HepG2 (cell line): ENCODE measurements around the gene TTLL8. TPM values are rescaled to one million over a fixed set of nuclear protein-coding genes. Genes with fewer than 3 reads are reported as not detected.

Source experiments
- BRD4 ChIP-seq: sonication (generic); formaldehyde crosslinking; IDR thresholded peaks from 2 replicates; pipeline ENCODE4 v1.4.0; 2020; ENCODE audit warnings: missing genetic modification reagents
- HNRNPUL1 ChIP-seq: fragments of 200-400 bp; formaldehyde crosslinking; IDR thresholded peaks from 2 replicates; pipeline ENCODE4 v1.6.1; 2017; ENCODE audit warnings: low read depth, mild to moderate bottlenecking, low read length, moderate library complexity
- HOXA9 ChIP-seq: sonication (generic); formaldehyde crosslinking; IDR thresholded peaks from 2 replicates; pipeline ENCODE4 v1.8.1; 2022; ENCODE audit warnings: missing genetic modification reagents, mild to moderate bottlenecking, moderate library complexity, borderline replicate concordance
- KAT2B ChIP-seq: fragments of 150-350 bp; IDR thresholded peaks from 2 replicates; pipeline ENCODE4 v1.6.1; 2014; ENCODE audit warnings: low read depth, low read length, borderline replicate concordance
- MLLT10 ChIP-seq: sonication (generic); formaldehyde crosslinking; IDR thresholded peaks from 2 replicates; pipeline ENCODE4 v1.4.0; 2020; ENCODE audit warnings: missing genetic modification reagents
- NFKB2 ChIP-seq: sonication (generic); formaldehyde crosslinking; IDR thresholded peaks from 2 replicates; pipeline ENCODE4 v1.4.0; 2020; ENCODE audit warnings: missing genetic modification reagents, borderline replicate concordance
- SATB2 ChIP-seq: sonication (generic); formaldehyde crosslinking; IDR thresholded peaks from 2 replicates; pipeline ENCODE4 v1.5.0; 2020; ENCODE audit warnings: missing genetic modification reagents
- SIN3A ChIP-seq: IDR thresholded peaks from 2 replicates; pipeline ENCODE4 v1.6.1; 2011; ENCODE audit warnings: low read depth, mild to moderate bottlenecking, control low read depth, low read length, borderline replicate concordance
- polyA plus RNA-seq, 8 experiments: library from polyadenylated mRNA; depleted of rRNA in 3 of 8; stranded (reverse) in 7 of 8; unstranded in 1 of 8; fragments of >200 nt; fragmentation: Illumina TruSeq in 4 of 8; extraction: Trizol in 4 of 8; gene quantifications; 2 replicates each; pipeline versions ENCODE4 v1.2.1 to v1.2.3, GENCODE V29; 2011 to 2016; ENCODE audit warnings: low read depth in 4 of 8, missing spikeins in 1 of 8, mixed read lengths in 1 of 8; ENCODE audit not compliant: insufficient read depth in 1 of 8
- total RNA-seq, 5 experiments: library from RNA; depleted of rRNA; stranded (reverse); fragments of >200 nt; fragmentation: Illumina TruSeq; extraction: Trizol; gene quantifications; 2 replicates each; pipeline ENCODE4 v1.2.3, GENCODE V29; 2016; ENCODE audit warnings: low read depth in 1 of 5
- TF ChIP-seq, protein P1 (sequence below): sonication (generic); formaldehyde crosslinking; IDR thresholded peaks from 2 replicates; pipeline ENCODE4 v1.5.0; 2020; ENCODE audit warnings: mild to moderate bottlenecking, missing genetic modification reagents
- TF ChIP-seq, protein P2 (sequence below), 2 experiments: fragments of 450-650 bp in 1 of 2; sonication (generic) in 1 of 2; formaldehyde crosslinking in 1 of 2; IDR thresholded peaks; 2 replicates each; pipeline versions ENCODE4 v1.6.1 to v1.8.0; 2016 to 2022; ENCODE audit warnings: antibody characterized with exemption in 1 of 2, mild to moderate bottlenecking in 1 of 2, missing genetic modification reagents in 1 of 2
- TF ChIP-seq, protein P3 (sequence below): sonication (generic); formaldehyde crosslinking; IDR thresholded peaks from 2 replicates; pipeline ENCODE4 v1.9.0; 2021; ENCODE audit warnings: missing genetic modification reagents, mild to moderate bottlenecking, borderline replicate concordance
- TF ChIP-seq, protein P4 (sequence below): sonication (generic); formaldehyde crosslinking; conservative IDR thresholded peaks from 2 replicates; pipeline ENCODE4 v1.8.0; 2022; ENCODE audit warnings: missing genetic modification reagents

TTLL8 gene
- total and polyA plus RNA-seq, 2 of the 13 experiments (the other 11 are each of a cell fraction or from before 2014, with no cell fraction given) = not detected

DNA sequence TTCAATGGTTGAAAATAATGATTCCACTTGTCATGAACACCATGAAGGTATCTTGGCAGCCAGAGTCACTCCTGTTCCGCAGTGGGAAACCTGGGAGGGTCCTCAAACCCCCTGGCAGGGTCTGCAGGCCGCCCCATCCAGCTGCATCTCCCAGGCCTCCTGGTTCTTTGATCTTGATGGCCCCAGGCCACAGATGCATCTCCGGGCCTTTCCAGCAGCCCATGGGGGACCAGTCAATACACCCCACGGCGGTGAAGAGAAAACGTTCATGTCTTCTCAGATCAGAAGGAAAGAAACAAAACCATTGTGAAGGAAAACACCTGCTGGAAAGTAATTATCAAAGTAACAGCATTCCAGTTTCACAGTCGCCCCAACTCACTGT, 1.8 kb upstream of the TTLL8 start (continued):
- TF ChIP-seq, protein P1, sequence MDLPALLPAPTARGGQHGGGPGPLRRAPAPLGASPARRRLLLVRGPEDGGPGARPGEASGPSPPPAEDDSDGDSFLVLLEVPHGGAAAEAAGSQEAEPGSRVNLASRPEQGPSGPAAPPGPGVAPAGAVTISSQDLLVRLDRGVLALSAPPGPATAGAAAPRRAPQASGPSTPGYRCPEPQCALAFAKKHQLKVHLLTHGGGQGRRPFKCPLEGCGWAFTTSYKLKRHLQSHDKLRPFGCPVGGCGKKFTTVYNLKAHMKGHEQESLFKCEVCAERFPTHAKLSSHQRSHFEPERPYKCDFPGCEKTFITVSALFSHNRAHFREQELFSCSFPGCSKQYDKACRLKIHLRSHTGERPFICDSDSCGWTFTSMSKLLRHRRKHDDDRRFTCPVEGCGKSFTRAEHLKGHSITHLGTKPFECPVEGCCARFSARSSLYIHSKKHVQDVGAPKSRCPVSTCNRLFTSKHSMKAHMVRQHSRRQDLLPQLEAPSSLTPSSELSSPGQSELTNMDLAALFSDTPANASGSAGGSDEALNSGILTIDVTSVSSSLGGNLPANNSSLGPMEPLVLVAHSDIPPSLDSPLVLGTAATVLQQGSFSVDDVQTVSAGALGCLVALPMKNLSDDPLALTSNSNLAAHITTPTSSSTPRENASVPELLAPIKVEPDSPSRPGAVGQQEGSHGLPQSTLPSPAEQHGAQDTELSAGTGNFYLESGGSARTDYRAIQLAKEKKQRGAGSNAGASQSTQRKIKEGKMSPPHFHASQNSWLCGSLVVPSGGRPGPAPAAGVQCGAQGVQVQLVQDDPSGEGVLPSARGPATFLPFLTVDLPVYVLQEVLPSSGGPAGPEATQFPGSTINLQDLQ (CRISPR knock-in tag) = no peak
- TF ChIP-seq, protein P2, sequence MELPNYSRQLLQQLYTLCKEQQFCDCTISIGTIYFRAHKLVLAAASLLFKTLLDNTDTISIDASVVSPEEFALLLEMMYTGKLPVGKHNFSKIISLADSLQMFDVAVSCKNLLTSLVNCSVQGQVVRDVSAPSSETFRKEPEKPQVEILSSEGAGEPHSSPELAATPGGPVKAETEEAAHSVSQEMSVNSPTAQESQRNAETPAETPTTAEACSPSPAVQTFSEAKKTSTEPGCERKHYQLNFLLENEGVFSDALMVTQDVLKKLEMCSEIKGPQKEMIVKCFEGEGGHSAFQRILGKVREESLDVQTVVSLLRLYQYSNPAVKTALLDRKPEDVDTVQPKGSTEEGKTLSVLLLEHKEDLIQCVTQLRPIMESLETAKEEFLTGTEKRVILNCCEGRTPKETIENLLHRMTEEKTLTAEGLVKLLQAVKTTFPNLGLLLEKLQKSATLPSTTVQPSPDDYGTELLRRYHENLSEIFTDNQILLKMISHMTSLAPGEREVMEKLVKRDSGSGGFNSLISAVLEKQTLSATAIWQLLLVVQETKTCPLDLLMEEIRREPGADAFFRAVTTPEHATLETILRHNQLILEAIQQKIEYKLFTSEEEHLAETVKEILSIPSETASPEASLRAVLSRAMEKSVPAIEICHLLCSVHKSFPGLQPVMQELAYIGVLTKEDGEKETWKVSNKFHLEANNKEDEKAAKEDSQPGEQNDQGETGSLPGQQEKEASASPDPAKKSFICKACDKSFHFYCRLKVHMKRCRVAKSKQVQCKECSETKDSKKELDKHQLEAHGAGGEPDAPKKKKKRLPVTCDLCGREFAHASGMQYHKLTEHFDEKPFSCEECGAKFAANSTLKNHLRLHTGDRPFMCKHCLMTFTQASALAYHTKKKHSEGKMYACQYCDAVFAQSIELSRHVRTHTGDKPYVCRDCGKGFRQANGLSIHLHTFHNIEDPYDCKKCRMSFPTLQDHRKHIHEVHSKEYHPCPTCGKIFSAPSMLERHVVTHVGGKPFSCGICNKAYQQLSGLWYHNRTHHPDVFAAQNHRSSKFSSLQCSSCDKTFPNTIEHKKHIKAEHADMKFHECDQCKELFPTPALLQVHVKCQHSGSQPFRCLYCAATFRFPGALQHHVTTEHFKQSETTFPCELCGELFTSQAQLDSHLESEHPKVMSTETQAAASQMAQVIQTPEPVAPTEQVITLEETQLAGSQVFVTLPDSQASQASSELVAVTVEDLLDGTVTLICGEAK (IDR thresholded peaks at IDR 0.05) = no peak
- TF ChIP-seq, protein P2 (CRISPR knock-in tag; IDR thresholded peaks at IDR 0.05) = no peak
- TF ChIP-seq BRD4 (no peak), MLLT10 (CRISPR knock-in tag) (no peak), SIN3A (no peak), SATB2 (CRISPR knock-in tag) (no peak), HNRNPUL1 (no peak), HOXA9 (CRISPR knock-in tag) (no peak), NFKB2 (no peak), KAT2B (no peak)
- TF ChIP-seq, protein P3, sequence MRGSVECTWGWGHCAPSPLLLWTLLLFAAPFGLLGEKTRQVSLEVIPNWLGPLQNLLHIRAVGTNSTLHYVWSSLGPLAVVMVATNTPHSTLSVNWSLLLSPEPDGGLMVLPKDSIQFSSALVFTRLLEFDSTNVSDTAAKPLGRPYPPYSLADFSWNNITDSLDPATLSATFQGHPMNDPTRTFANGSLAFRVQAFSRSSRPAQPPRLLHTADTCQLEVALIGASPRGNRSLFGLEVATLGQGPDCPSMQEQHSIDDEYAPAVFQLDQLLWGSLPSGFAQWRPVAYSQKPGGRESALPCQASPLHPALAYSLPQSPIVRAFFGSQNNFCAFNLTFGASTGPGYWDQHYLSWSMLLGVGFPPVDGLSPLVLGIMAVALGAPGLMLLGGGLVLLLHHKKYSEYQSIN = no peak
- TF ChIP-seq, protein P4, sequence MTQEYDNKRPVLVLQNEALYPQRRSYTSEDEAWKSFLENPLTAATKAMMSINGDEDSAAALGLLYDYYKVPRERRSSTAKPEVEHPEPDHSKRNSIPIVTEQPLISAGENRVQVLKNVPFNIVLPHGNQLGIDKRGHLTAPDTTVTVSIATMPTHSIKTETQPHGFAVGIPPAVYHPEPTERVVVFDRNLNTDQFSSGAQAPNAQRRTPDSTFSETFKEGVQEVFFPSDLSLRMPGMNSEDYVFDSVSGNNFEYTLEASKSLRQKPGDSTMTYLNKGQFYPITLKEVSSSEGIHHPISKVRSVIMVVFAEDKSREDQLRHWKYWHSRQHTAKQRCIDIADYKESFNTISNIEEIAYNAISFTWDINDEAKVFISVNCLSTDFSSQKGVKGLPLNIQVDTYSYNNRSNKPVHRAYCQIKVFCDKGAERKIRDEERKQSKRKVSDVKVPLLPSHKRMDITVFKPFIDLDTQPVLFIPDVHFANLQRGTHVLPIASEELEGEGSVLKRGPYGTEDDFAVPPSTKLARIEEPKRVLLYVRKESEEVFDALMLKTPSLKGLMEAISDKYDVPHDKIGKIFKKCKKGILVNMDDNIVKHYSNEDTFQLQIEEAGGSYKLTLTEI (CRISPR knock-in tag) = no peak
- TF ChIP-seq, all 625 proteins: peak for 0
